Endodermal cell (in vitro differentiated cells): Measurements from ENCODE around the gene FAHD1. TPM values are rescaled to one million over a fixed set of nuclear protein-coding genes. Genes with fewer than 3 reads are reported as not detected.
A peak's percentile ranks its signal among the peaks of the same experiment; 100 is the strongest.

Experiments used
- DNase-seq: peaks from one replicate; pipeline ENCODE4 v3.0.0-alpha.2; 2017
- H3K27ac ChIP-seq: 2 replicates; pipeline ENCODE4 v1.5.1; 2013; ENCODE audit warnings: mild to moderate bottlenecking, low read depth, low read length, moderate library complexity
- H3K27me3 ChIP-seq: 2 replicates; pipeline ENCODE4 v1.6.1; 2013; ENCODE audit warnings: mild to moderate bottlenecking, low read length, moderate library complexity; ENCODE audit not compliant: insufficient read depth, control insufficient read depth, poor library complexity, severe bottlenecking
- H3K36me3 ChIP-seq: 2 replicates; pipeline ENCODE4 v1.7.0; 2013; ENCODE audit warnings: mild to moderate bottlenecking, low read length, moderate library complexity; ENCODE audit not compliant: control insufficient read depth, insufficient read depth
- H3K4me1 ChIP-seq: one replicate; pipeline ENCODE4 v1.7.0; 2013; ENCODE audit warnings: low read length; ENCODE audit not compliant: control insufficient read depth, insufficient read depth
- H3K4me3 ChIP-seq: 2 replicates; pipeline ENCODE4 v1.5.1; 2013; ENCODE audit warnings: mild to moderate bottlenecking, low read length, moderate library complexity
- H3K9ac ChIP-seq: 2 replicates; pipeline ENCODE4 v1.6.1; 2013; ENCODE audit warnings: mild to moderate bottlenecking, low read length, moderate library complexity; ENCODE audit not compliant: poor library complexity, severe bottlenecking; ENCODE audit errors: extremely low read depth
- H3K9me3 ChIP-seq: 2 replicates; pipeline ENCODE4 v1.6.1; 2013; ENCODE audit warnings: mild to moderate bottlenecking, low read length, moderate library complexity; ENCODE audit not compliant: control insufficient read depth
- H3K27ac Mint-ChIP-seq: 2 replicates; pipeline ENCODE4 v1.8.0; 2020; ENCODE audit warnings: mixed read lengths
- H3K27me3 Mint-ChIP-seq: 2 replicates; pipeline ENCODE4 v1.8.0; 2021; ENCODE audit warnings: mild to moderate bottlenecking, mixed read lengths; ENCODE audit not compliant: insufficient read depth
- H3K36me3 Mint-ChIP-seq: 2 replicates; pipeline ENCODE4 v1.8.0; 2020; ENCODE audit warnings: low read depth, mixed read lengths
- H3K4me1 Mint-ChIP-seq: 2 replicates; pipeline ENCODE4 v1.8.0; 2020; ENCODE audit warnings: mixed read lengths
- H3K4me3 Mint-ChIP-seq: 2 replicates; pipeline ENCODE4 v1.8.0; 2020; ENCODE audit warnings: mild to moderate bottlenecking, moderate library complexity, mixed read lengths
- H3K9me3 Mint-ChIP-seq: 2 replicates; pipeline ENCODE4 v1.8.0; 2020; ENCODE audit warnings: mild to moderate bottlenecking, mixed read lengths
- CTCF ChIP-seq: fragments of 200-600 bp; sonication (generic); conservative IDR thresholded peaks from 2 replicates; pipeline ENCODE4 v1.5.0; 2021; ENCODE audit warnings: antibody characterized with exemption, mild to moderate bottlenecking
- WGBS, 2 experiments: methylation state at CpG; one replicate each; pipeline versions ENCODE4 v1.1.5 to v1.1.7; 2013; ENCODE audit warnings: missing lambda C conversion rate in 2 of 2, mixed read lengths in 1 of 2; ENCODE audit not compliant: insufficient coverage in 1 of 2, insufficient read length in 1 of 2; 5-methylcytosine and 5-hydroxymethylcytosine counted together
- total RNA-seq, 2 donors: library from RNA; stranded (reverse); fragmentation: NEBNext Ultra II Directional in 1 of 2; extraction: Animal tissue kit (Norgen Biotek cat#: 25700) in 1 of 2; gene quantifications; 2 replicates in 1 of 2; 3 replicates in 1 of 2; pipeline ENCODE4 v1.2.1, GENCODE V29; 2021

FAHD1 gene
- total RNA-seq, 2 donors from 2014 or later: 16.6 to 16.9 TPM

DNA sequence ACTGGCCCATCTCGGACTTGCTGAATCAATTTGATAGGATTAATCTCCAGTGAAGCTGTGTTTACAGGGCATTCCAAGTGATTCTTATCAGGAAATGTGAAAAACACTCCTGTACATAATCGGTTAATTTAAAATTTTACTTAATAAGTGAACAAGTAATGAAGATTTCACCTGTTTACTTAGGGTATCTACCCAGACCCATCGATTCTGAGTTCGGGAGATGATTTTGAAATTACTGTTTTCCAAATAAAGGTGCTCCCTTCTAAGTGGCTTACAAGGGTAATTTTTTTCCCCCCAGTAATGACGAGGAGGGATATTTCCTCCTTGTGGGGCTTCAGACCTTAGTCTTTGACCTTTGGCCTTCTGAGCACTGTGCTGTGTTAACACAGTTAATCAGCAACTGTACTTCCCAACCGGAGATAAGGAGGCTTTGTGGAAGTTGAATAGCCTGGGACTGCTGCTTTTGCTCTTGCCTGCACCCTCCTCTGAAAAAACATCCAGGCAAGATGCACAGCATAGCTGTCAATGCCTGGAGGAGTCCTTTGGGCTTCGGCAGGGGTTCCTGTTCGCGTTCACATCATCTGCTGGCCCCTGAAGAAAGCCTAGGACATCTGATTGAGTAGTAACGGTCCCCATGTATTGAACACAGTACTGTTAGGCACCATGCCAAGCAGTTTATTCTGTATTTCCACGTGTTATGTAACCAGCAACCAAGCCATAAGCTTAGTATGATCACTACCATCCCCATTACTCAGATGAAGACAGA lies 1.8 kb downstream of the FAHD1 start:
- H3K4me1 ChIP-seq: no peaks in the 10 kb centered on the region
- no peak for DNase-seq
- peaks cover 6% of the 10 kb centered on the region for H3K36me3 Mint-ChIP-seq
- peak overlapping the region; percentile 99 for H3K4me3 ChIP-seq
- H3K27ac ChIP-seq: no peak overlapping the region
- H3K4me1 Mint-ChIP-seq: peaks cover 17% of the 10 kb centered on the region
- peak overlapping the region; percentile 90 for H3K4me3 Mint-ChIP-seq
- no peaks in the 10 kb centered on the region for H3K27me3 ChIP-seq
- no peak overlapping the region for H3K9ac ChIP-seq
- H3K9me3 ChIP-seq: no peaks in the 10 kb centered on the region
- no peak for TF ChIP-seq CTCF
- peaks cover 5% of the 10 kb centered on the region for H3K36me3 ChIP-seq
- 95 to 99% methylated on average over 10 to 11 of the region's 11 CpGs for WGBS, 2 experiments
- H3K9me3 Mint-ChIP-seq: no peaks in the 10 kb centered on the region
- no peaks in the 10 kb centered on the region for H3K27me3 Mint-ChIP-seq
- no peak overlapping the region for H3K27ac Mint-ChIP-seq

DNA sequence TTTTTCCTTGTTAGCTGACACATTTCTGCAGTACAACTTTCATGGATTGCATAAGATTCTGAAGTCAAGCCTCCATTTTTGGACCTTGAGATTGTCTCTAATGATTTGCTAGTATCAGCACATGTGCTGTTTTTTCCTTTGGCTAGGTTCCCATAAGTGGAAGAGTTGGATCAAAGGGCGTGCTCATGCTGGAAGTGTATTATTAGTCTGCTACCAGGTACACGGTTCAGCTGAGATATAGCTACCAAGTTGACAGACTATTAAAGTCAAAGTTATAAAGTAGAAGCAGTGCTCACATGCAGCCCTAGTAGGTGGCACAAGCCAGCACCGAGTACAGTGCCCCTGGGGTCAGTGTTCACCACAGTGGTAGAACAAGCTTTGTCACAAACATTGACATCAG lies 3.2 kb downstream of the FAHD1 start:
- Histone ChIP-seq H3K9ac (no peak overlapping the region), H3K27me3 (no peaks in the 10 kb centered on the region), H3K4me3 (no peak overlapping the region), H3K4me1 (no peaks in the 10 kb centered on the region), H3K27ac (no peak overlapping the region), H3K36me3 (peaks cover 5% of the 10 kb centered on the region), H3K9me3 (no peaks in the 10 kb centered on the region)
- peaks cover 17% of the 10 kb centered on the region for H3K4me1 Mint-ChIP-seq
- peaks cover 6% of the 10 kb centered on the region for H3K36me3 Mint-ChIP-seq
- H3K4me3 Mint-ChIP-seq: no peak overlapping the region
- TF ChIP-seq CTCF: no peak
- no peaks in the 10 kb centered on the region for H3K9me3 Mint-ChIP-seq
- H3K27me3 Mint-ChIP-seq: no peaks in the 10 kb centered on the region
- H3K27ac Mint-ChIP-seq: no peak overlapping the region
- DNase-seq: no peak
- 94 to 97% methylated on average over 2 to 3 of the region's 3 CpGs for WGBS, 2 experiments

DNA sequence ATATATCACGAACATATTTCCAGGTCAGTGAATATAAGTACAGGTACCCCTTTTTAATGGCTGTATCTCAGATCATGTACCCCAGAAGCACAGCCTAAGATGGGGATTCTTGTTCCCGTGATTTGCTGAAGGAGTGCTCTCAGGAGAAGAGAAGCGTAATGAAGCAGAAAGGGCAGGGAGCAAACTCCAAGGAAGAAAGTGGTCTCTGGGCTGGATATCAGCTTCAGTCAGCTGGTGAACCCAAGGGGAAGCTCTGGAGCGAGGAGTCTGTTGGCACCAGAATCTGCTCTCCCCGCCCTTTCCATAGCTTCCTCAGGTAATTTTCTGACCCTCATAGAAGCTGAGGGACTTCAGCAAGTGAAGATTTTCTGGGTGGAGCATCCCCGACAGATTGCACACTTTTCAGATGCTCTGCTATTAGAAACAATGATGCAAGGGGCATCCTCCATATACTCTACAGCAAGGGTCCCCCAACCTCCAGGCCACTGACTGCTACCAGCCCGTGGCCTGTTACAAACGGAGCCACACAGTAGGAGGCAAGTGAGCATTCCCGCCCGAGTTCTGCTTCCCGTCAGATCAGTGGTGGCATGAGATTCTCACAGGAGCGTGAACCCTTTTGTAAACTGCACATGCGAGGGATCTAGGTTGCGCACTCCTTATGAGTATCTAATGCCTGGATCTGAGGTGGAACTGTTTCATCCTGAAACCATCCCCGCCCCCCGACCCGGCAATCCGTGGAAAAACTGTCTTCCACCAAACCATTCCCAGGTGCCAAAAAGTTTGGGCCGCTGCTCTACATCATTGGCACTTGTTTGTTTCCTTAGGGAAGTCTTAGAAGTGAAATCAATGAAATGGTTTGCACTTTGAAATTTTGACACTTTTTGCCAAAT lies 4.4 kb downstream of the FAHD1 start:
- Mint-ChIP-seq H3K27ac (no peak overlapping the region), H3K4me3 (no peak overlapping the region), H3K9me3 (no peaks in the 10 kb centered on the region), H3K4me1 (peaks cover 17% of the 10 kb centered on the region), H3K27me3 (peaks cover 1% of the 10 kb centered on the region), H3K36me3 (peaks cover 6% of the 10 kb centered on the region)
- 94% methylated on average over 14 to 19 of the region's 19 CpGs for WGBS, 2 experiments
- Histone ChIP-seq H3K9ac (no peak overlapping the region), H3K4me1 (no peaks in the 10 kb centered on the region), H3K4me3 (no peak overlapping the region), H3K27me3 (no peaks in the 10 kb centered on the region), H3K36me3 (peaks cover 5% of the 10 kb centered on the region), H3K27ac (no peak overlapping the region), H3K9me3 (no peaks in the 10 kb centered on the region)
- no peak for DNase-seq
- TF ChIP-seq CTCF: no peak
